Smooth muscle cell (in vitro differentiated cells): ENCODE data around the gene ALPI. TPM values are rescaled to one million over a fixed set of nuclear protein-coding genes. Genes with fewer than 3 reads are reported as not detected.
A peak's percentile ranks its signal among the peaks of the same experiment; 100 is the strongest.

ENCODE experiments used
- DNase-seq: peaks from one replicate; lab custom pipeline; 2025; ENCODE audit not compliant: unreplicated experiment; lab: John Stamatoyannopoulos, UW
- H2AFZ ChIP-seq: fragments of 200-600 bp; sonication (generic); 2 replicates; pipeline ENCODE4 v1.6.0; 2016; ENCODE audit warnings: antibody characterized with exemption, low read depth, mild to moderate bottlenecking
- H3F3A ChIP-seq: fragments of 200-600 bp; sonication (generic); 2 replicates; pipeline ENCODE4 v1.6.0; 2017; ENCODE audit warnings: antibody characterized with exemption, low read depth
- H3K27ac ChIP-seq: fragments of 200-600 bp; sonication (generic); 2 replicates; pipeline ENCODE4 v1.5.1; 2016; ENCODE audit warnings: low read depth, mild to moderate bottlenecking
- H3K27me3 ChIP-seq: fragments of 200-600 bp; sonication (generic); 2 replicates; pipeline ENCODE4 v1.6.1; 2016; ENCODE audit warnings: low read depth, mild to moderate bottlenecking
- H3K36me3 ChIP-seq: fragments of 200-600 bp; sonication (generic); 2 replicates; pipeline ENCODE4 v1.5.1; 2016; ENCODE audit warnings: low read depth
- H3K4me1 ChIP-seq: fragments of 200-600 bp; sonication (generic); 2 replicates; pipeline ENCODE4 v1.5.1; 2016; ENCODE audit warnings: low read depth
- H3K4me2 ChIP-seq: fragments of 200-600 bp; sonication (generic); 2 replicates; pipeline ENCODE4 v1.6.0; 2016; ENCODE audit warnings: mild to moderate bottlenecking
- H3K4me3 ChIP-seq: fragments of 200-600 bp; sonication (generic); 2 replicates; pipeline ENCODE4 v1.5.1; 2016; ENCODE audit warnings: mild to moderate bottlenecking
- H3K79me2 ChIP-seq: fragments of 200-600 bp; sonication (generic); 2 replicates; pipeline ENCODE4 v1.6.0; 2016; ENCODE audit warnings: low read depth, mild to moderate bottlenecking
- H3K9ac ChIP-seq: fragments of 200-600 bp; sonication (generic); 2 replicates; pipeline ENCODE4 v1.6.0; 2016; ENCODE audit warnings: low read depth
- H3K9me3 ChIP-seq: fragments of 200-600 bp; sonication (generic); replicated peaks from 2 replicates; pipeline ENCODE4 v1.5.1; 2016; ENCODE audit warnings: low read depth
- H4K20me1 ChIP-seq: fragments of 200-600 bp; sonication (generic); 2 replicates; pipeline ENCODE4 v1.6.0; 2016; ENCODE audit warnings: low read depth
- CTCF ChIP-seq: fragments of 200-600 bp; sonication (generic); IDR thresholded peaks from 2 replicates; pipeline ENCODE4 v1.5.1; 2017; ENCODE audit warnings: borderline replicate concordance, mild to moderate bottlenecking, antibody characterized with exemption; ENCODE audit not compliant: insufficient read depth, poor library complexity, severe bottlenecking
- WGBS: methylation state at CpG from one replicate; pipeline ENCODE4 v1.1.7; 2016; ENCODE audit warnings: low lambda C conversion rate; 5-methylcytosine and 5-hydroxymethylcytosine counted together
- polyA plus RNA-seq: library from polyadenylated mRNA; unstranded; fragments of >200 nt; fragmentation: Nextera tagmentation; extraction: Ambion mirVana; gene quantifications from 2 replicates; pipeline ENCODE4 v1.2.1, GENCODE V29; 2016
- total RNA-seq: library from RNA; depleted of rRNA; stranded (reverse); fragments of >200 nt; gene quantifications from 2 replicates; pipeline ENCODE4 v1.2.3, GENCODE V29; 2014

The ALPI gene
- total and polyA plus RNA-seq, 2 experiments from 2014 or later, result not detected

- no peak overlapping the region for H3K27ac ChIP-seq
- peak; percentile 10 for DNase-seq
- H3K27me3 ChIP-seq, result peaks cover 59% of the 10 kb centered on the region
- H2AFZ ChIP-seq, result peak overlapping the region; percentile 60
- H3K79me2 ChIP-seq, result no peaks in the 10 kb centered on the region
- H3K36me3 ChIP-seq, result no peaks in the 10 kb centered on the region
- no peaks in the 10 kb centered on the region for H4K20me1 ChIP-seq
- no peak overlapping the region for H3K9ac ChIP-seq
- H3K4me1 ChIP-seq, result peaks cover 17% of the 10 kb centered on the region
- peak overlapping the region; percentile 43 for H3K4me3 ChIP-seq
- 1% methylated on average over 32 of the region's 75 CpGs for WGBS
- TF ChIP-seq CTCF, result no peak
- H3K9me3 ChIP-seq, result no peaks in the 10 kb centered on the region
- H3K4me2 ChIP-seq, result peak overlapping the region; percentile 81
- H3F3A ChIP-seq, result no peaks in the 10 kb centered on the region
Observed at GRCh38 chr2:232502911-232503808, 47.2 kb downstream of the ALPI start.

GRCh38 chr2:232503809-232504323 lies 47.9 kb downstream of the ALPI start:
- Histone ChIP-seq H3K9me3 (no peaks in the 10 kb centered on the region), H3F3A (no peaks in the 10 kb centered on the region), H3K4me2 (peak overlapping the region; percentile 81), H3K27me3 (peaks cover 56% of the 10 kb centered on the region), H3K9ac (no peak overlapping the region), H3K36me3 (no peaks in the 10 kb centered on the region), H3K4me3 (peak overlapping the region; percentile 43), H3K27ac (no peak overlapping the region), H4K20me1 (no peaks in the 10 kb centered on the region), H3K79me2 (no peaks in the 10 kb centered on the region), H3K4me1 (peaks cover 17% of the 10 kb centered on the region), H2AFZ (peak overlapping the region; percentile 60)
- 34% methylated on average over 16 of the region's 16 CpGs for WGBS
- TF ChIP-seq CTCF, result no peak
- DNase-seq, result no peak

- Histone ChIP-seq H3F3A (no peaks in the 10 kb centered on the region), H3K9me3 (no peaks in the 10 kb centered on the region), H2AFZ (no peak overlapping the region), H3K27me3 (peaks cover 56% of the 10 kb centered on the region), H3K4me3 (no peak overlapping the region), H3K79me2 (no peaks in the 10 kb centered on the region), H3K4me2 (no peak overlapping the region), H3K27ac (no peak overlapping the region), H3K4me1 (peaks cover 17% of the 10 kb centered on the region), H3K36me3 (no peaks in the 10 kb centered on the region), H3K9ac (no peak overlapping the region), H4K20me1 (no peaks in the 10 kb centered on the region)
- 67% methylated on average over 2 of the region's 2 CpGs for WGBS
- no peak for TF ChIP-seq CTCF
- DNase-seq, result no peak
Observed at GRCh38 chr2:232504438-232504837, 48.5 kb downstream of the ALPI start.

GRCh38 chr2:232505856-232506255 lies 49.9 kb downstream of the ALPI start:
- DNase-seq, result no peak
- H3K79me2 ChIP-seq, result no peaks in the 10 kb centered on the region
- no peak overlapping the region for H3K27ac ChIP-seq
- WGBS, result 50% methylated on average over 10 of the region's 10 CpGs
- H3K9me3 ChIP-seq, result no peaks in the 10 kb centered on the region
- H3K27me3 ChIP-seq, result peaks cover 52% of the 10 kb centered on the region
- H3K4me3 ChIP-seq, result no peak overlapping the region
- H3K36me3 ChIP-seq, result no peaks in the 10 kb centered on the region
- no peak overlapping the region for H3K4me2 ChIP-seq
- H3K9ac ChIP-seq, result no peak overlapping the region
- H2AFZ ChIP-seq, result no peak overlapping the region
- no peaks in the 10 kb centered on the region for H3F3A ChIP-seq
- H4K20me1 ChIP-seq, result no peaks in the 10 kb centered on the region
- no peak for TF ChIP-seq CTCF
- peaks cover 17% of the 10 kb centered on the region for H3K4me1 ChIP-seq
